ENCODE results near the gene SCAMP4.

DNA sequence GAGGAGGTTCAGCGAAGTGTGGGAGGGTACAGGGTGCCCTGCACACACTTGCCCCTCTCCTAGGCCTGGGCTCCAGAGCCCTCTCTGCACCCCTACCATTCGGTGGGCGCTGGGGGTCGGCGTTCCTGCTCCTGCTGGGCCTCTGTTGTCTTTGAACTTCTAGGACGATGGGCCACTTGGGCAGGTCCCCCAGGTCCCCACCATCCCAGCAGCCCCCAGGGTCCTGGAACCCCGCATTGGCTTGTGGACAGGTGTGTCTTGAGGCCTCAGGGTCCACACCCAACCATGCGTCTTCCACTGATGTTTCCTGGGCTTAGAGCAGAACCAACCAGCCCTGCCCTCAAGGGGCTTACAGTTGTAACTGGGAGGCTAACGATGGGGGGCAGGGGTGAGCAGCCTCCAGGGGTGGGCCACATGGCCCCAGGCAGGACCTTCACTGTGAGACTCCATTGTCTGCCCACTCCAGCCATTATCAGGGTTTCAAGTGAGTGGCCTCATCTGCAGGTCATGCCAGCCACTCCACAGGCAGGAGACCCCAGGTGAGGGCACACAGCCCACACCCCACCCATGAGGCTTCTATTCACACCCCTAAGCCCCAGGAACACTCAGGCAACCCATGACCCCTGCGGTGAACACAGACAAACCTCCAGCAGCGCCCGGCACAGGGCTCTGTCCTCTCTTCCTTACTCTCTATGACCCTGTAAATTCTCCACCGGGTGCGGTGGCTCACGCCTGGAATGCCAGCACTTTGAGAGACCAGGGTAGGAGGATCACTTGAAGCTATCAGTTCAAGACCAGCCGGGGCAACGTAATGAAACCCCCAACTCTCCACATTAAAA is 39.8 kb upstream of the SCAMP4 start:
- TF ChIP-seq, protein P1, sequence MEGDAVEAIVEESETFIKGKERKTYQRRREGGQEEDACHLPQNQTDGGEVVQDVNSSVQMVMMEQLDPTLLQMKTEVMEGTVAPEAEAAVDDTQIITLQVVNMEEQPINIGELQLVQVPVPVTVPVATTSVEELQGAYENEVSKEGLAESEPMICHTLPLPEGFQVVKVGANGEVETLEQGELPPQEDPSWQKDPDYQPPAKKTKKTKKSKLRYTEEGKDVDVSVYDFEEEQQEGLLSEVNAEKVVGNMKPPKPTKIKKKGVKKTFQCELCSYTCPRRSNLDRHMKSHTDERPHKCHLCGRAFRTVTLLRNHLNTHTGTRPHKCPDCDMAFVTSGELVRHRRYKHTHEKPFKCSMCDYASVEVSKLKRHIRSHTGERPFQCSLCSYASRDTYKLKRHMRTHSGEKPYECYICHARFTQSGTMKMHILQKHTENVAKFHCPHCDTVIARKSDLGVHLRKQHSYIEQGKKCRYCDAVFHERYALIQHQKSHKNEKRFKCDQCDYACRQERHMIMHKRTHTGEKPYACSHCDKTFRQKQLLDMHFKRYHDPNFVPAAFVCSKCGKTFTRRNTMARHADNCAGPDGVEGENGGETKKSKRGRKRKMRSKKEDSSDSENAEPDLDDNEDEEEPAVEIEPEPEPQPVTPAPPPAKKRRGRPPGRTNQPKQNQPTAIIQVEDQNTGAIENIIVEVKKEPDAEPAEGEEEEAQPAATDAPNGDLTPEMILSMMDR (conservative IDR thresholded peaks at IDR 0.05; ENCODE audit: low read length) = no peak
- TF ChIP-seq EZH2phosphoT487 (IDR thresholded peaks at IDR 0.05; ENCODE audit: borderline replicate concordance, low read depth, low read length) = no peak

All from OCI-LY7 (cell line).